SK-N-SH (cell line): ENCODE data around the gene HBP1. TPM values are rescaled to one million over a fixed set of nuclear protein-coding genes. Genes with fewer than 3 reads are reported as not detected.

Source experiments
- CTCF ChIA-PET: fragments of 300-600, 350-600 bp; formaldehyde crosslinking; extraction: SDS; loops from one replicate; lab custom pipeline; 2021; lab: Yijun Ruan, JAX
- POLR2A ChIA-PET: fragments of 350-600 bp; sonication (Branson Sonifier 250); formaldehyde crosslinking; extraction: SDS; loops from one replicate; lab custom pipeline; 2020; ENCODE audit warnings: antibody characterized with exemption, inconsistent platforms; lab: Yijun Ruan, JAX
- DNase-seq: peaks from one replicate; pipeline ENCODE4 v3.0.0; 2012
- H2AFZ ChIP-seq: fragments of 200-600 bp; sonication (generic); 2 replicates; pipeline ENCODE4 v1.8.1; 2016; ENCODE audit warnings: antibody characterized with exemption, mild to moderate bottlenecking, low read depth
- H3F3A ChIP-seq: fragments of 200-600 bp; sonication (generic); replicated peaks from 2 replicates; pipeline ENCODE3; 2016; ENCODE audit warnings: antibody characterized with exemption, mild to moderate bottlenecking; ENCODE audit not compliant: insufficient read depth
- H3K27ac ChIP-seq, 2 experiments: fragments of 200-500 bp in 1 of 2; fragments of 200-600 bp in 1 of 2; sonication (Bioruptor generic) in 1 of 2; sonication (generic), shearing (Covaris generic) in 1 of 2; 2 replicates each; pipeline versions ENCODE4 v1.5.1 to v1.6.1; 2014 to 2016; ENCODE audit warnings: low read depth in 2 of 2, inconsistent platforms in 1 of 2, low read length in 1 of 2, mild to moderate bottlenecking in 1 of 2, mixed read lengths in 1 of 2
- H3K27me3 ChIP-seq: fragments of 200-600 bp; sonication (generic), shearing (Covaris generic); 2 replicates; pipeline ENCODE4 v1.6.1; 2016; ENCODE audit warnings: mixed run types; ENCODE audit not compliant: insufficient read depth
- H3K36me3 ChIP-seq, 2 experiments: fragments of 200-500 bp in 1 of 2; fragments of 200-600 bp in 1 of 2; sonication (Bioruptor generic) in 1 of 2; sonication (generic) in 1 of 2; replicated peaks in 1 of 2; 2 replicates each; pipeline versions ENCODE3 to v1.5.1; 2014 to 2016; ENCODE audit warnings: low read length in 1 of 2, mild to moderate bottlenecking in 1 of 2; ENCODE audit not compliant: insufficient read depth in 2 of 2, control insufficient read depth in 1 of 2
- H3K4me1 ChIP-seq, 2 experiments: fragments of 200-500 bp in 1 of 2; fragments of 200-600 bp in 1 of 2; sonication (Bioruptor generic) in 1 of 2; sonication (generic), shearing (Covaris generic) in 1 of 2; 2 replicates each; pipeline versions ENCODE4 v1.5.1 to v1.6.1; 2014 to 2016; ENCODE audit warnings: low read depth in 1 of 2, low read length in 1 of 2, mixed run types in 1 of 2; ENCODE audit not compliant: insufficient read depth in 2 of 2, control insufficient read depth in 1 of 2
- H3K4me2 ChIP-seq: fragments of 200-600 bp; sonication (generic), shearing (Covaris generic); 2 replicates; pipeline ENCODE4 v1.6.1; 2017; ENCODE audit warnings: mixed run types
- H3K4me3 ChIP-seq, 2 experiments: fragments of 200-500 bp in 1 of 2; fragments of 200-600 bp in 1 of 2; sonication (Bioruptor generic) in 1 of 2; sonication (generic), shearing (Covaris generic) in 1 of 2; 2 replicates each; pipeline versions ENCODE4 v1.5.1 to v1.8.1; 2014 to 2016; ENCODE audit warnings: low read depth in 2 of 2, inconsistent platforms in 1 of 2, low read length in 1 of 2, mild to moderate bottlenecking in 1 of 2, mixed read lengths in 1 of 2, moderate library complexity in 1 of 2
- H3K79me2 ChIP-seq: fragments of 200-600 bp; sonication (generic); 2 replicates; pipeline ENCODE4 v1.8.1; 2017; ENCODE audit warnings: mild to moderate bottlenecking; ENCODE audit not compliant: insufficient read depth
- H3K9ac ChIP-seq: fragments of 200-600 bp; sonication (generic); 2 replicates; pipeline ENCODE4 v1.6.1; 2017; ENCODE audit warnings: mixed run types
- H3K9me2 ChIP-seq: fragments of 200-600 bp; sonication (generic); 2 replicates; pipeline ENCODE4 v1.6.1; 2017; ENCODE audit warnings: mixed run types
- H3K9me3 ChIP-seq: fragments of 200-600 bp; sonication (generic); 2 replicates; pipeline ENCODE4 v1.6.1; 2017; ENCODE audit warnings: mixed run types, mild to moderate bottlenecking, moderate library complexity
- H4K20me1 ChIP-seq: fragments of 200-600 bp; sonication (generic); 2 replicates; pipeline ENCODE4 v1.6.1; 2017; ENCODE audit warnings: mild to moderate bottlenecking, mixed run types; ENCODE audit not compliant: insufficient read depth
- CHD2 ChIP-seq: fragments of 150-350 bp; IDR thresholded peaks from 2 replicates; pipeline ENCODE4 v1.6.1; 2018; ENCODE audit warnings: low read length; ENCODE audit not compliant: partially characterized antibody
- ELF1 ChIP-seq: IDR thresholded peaks from 2 replicates; pipeline ENCODE4 v1.4.0; 2012
- FOSL2 ChIP-seq: IDR thresholded peaks from 2 replicates; pipeline ENCODE4 v1.4.0; 2012; ENCODE audit warnings: low read depth, mild to moderate bottlenecking, moderate library complexity, borderline replicate concordance
- FOXJ3 ChIP-seq: sonication (generic); formaldehyde crosslinking; IDR thresholded peaks from 2 replicates; pipeline ENCODE4 v1.5.1; 2020; ENCODE audit warnings: mild to moderate bottlenecking, missing genetic modification reagents
- FOXM1 ChIP-seq: IDR thresholded peaks from 2 replicates; pipeline ENCODE4 v1.4.0; 2012; ENCODE audit warnings: low read depth, mild to moderate bottlenecking
- JUND ChIP-seq: IDR thresholded peaks from 2 replicates; pipeline ENCODE4 v1.4.0; 2012
- MEF2A ChIP-seq: IDR thresholded peaks from 2 replicates; pipeline ENCODE4 v1.4.0; 2012; ENCODE audit warnings: low read depth, borderline replicate concordance
- MXI1 ChIP-seq: IDR thresholded peaks from 2 replicates; pipeline ENCODE4 v1.6.1; 2012; ENCODE audit warnings: mild to moderate bottlenecking, low read depth, low read length, improper control_type of control experiment
- NFIC ChIP-seq: IDR thresholded peaks from 2 replicates; pipeline ENCODE4 v1.4.0; 2012; ENCODE audit warnings: borderline replicate concordance
- RAD21 ChIP-seq: IDR thresholded peaks from 2 replicates; pipeline ENCODE4 v1.6.1; 2012; ENCODE audit warnings: mild to moderate bottlenecking, low read length
- RCOR1 ChIP-seq: fragments of 150-350 bp; IDR thresholded peaks from 2 replicates; pipeline ENCODE4 v1.6.1; 2017; ENCODE audit warnings: antibody characterized with exemption, low read length
- REST ChIP-seq: IDR thresholded peaks from 2 replicates; pipeline ENCODE4 v1.6.1; 2012; ENCODE audit warnings: mild to moderate bottlenecking, low read depth, low read length, moderate library complexity
- RFX5 ChIP-seq: IDR thresholded peaks from 2 replicates; pipeline ENCODE4 v1.6.1; 2012; ENCODE audit warnings: mild to moderate bottlenecking, improper control_type of control experiment, low read length
- SMC3 ChIP-seq: IDR thresholded peaks from 2 replicates; pipeline ENCODE4 v1.6.1; 2012; ENCODE audit warnings: low read depth, low read length, improper control_type of control experiment
- TAF1 ChIP-seq: IDR thresholded peaks from 2 replicates; pipeline ENCODE4 v1.6.1; 2012; ENCODE audit warnings: low read depth, mild to moderate bottlenecking, low read length, moderate library complexity, borderline replicate concordance
- TCF12 ChIP-seq: IDR thresholded peaks from 2 replicates; pipeline ENCODE4 v1.4.0; 2012
- TEAD4 ChIP-seq: IDR thresholded peaks from 2 replicates; pipeline ENCODE4 v1.4.0; 2012; ENCODE audit warnings: mild to moderate bottlenecking, borderline replicate concordance; ENCODE audit not compliant: insufficient read depth
- WGBS: methylation state at CpG from one replicate; pipeline ENCODE4 v1.1.6; 2017; ENCODE audit warnings: low lambda C conversion rate; 5-methylcytosine and 5-hydroxymethylcytosine counted together
- polyA plus RNA-seq, 3 experiments: library from polyadenylated mRNA; depleted of rRNA; stranded (reverse); fragments of >200 nt; gene quantifications; 2 replicates each; pipeline ENCODE4 v1.2.3, GENCODE V29; 2012
- TF ChIP-seq, protein P1 (sequence below): IDR thresholded peaks from 2 replicates; pipeline ENCODE4; 2012
- TF ChIP-seq, protein P2 (sequence below): fragments of 150-350 bp; IDR thresholded peaks from 2 replicates; pipeline ENCODE4 v1.6.1; 2017; ENCODE audit warnings: antibody characterized with exemption, low read length, low read depth, borderline replicate concordance
- TF ChIP-seq, protein P3 (sequence below): IDR thresholded peaks from 2 replicates; pipeline ENCODE4 v1.4.0; 2012; ENCODE audit warnings: low read depth, borderline replicate concordance
- TF ChIP-seq, protein P4 (sequence below): fragments of 150-350 bp; IDR thresholded peaks from 2 replicates; pipeline ENCODE4 v1.6.1; 2016; ENCODE audit warnings: mild to moderate bottlenecking, low read depth, low read length

Gene HBP1
- polyA plus RNA-seq, 1 of the 3 experiments (the other 2 are of a cell fraction), result 27.2 TPM

- no peaks in the 10 kb centered on the region for H3K79me2 ChIP-seq
- peaks cover 15 to 41% of the 10 kb centered on the region in 2 experiments for H3K36me3 ChIP-seq
- 96% methylated on average over 4 of the region's 4 CpGs for WGBS
- H3K9me3 ChIP-seq, result 0 out of 2 replicates have a peak, but pooled peaks cover 7% of the 10 kb centered on the region
- no peaks in the 10 kb centered on the region for H3K27me3 ChIP-seq
- POLR2A ChIA-PET, result no interaction called here
- H3K9me2 ChIP-seq, result no peaks in the 10 kb centered on the region
- no peak overlapping the region for H3K4me2 ChIP-seq
- no peak overlapping the region for H3K9ac ChIP-seq
- no peak overlapping the region for H2AFZ ChIP-seq
- no peak for DNase-seq
- peaks cover 0 to 14% of the 10 kb centered on the region in 2 experiments; a peak in 2 of 4 replicates for H3K4me1 ChIP-seq
- no peaks in the 10 kb centered on the region for H4K20me1 ChIP-seq
- H3K4me3 ChIP-seq, result no peak overlapping the region
- CTCF ChIA-PET, result no interaction called here
- H3K27ac ChIP-seq, result no peak overlapping the region
- TF ChIP-seq RFX5 (no peak), FOXJ3 (CRISPR knock-in tag) (no peak), FOXM1 (no peak), ELF1 (no peak), MEF2A (no peak), RAD21 (no peak), TEAD4 (no peak)
- TF ChIP-seq, protein P1, sequence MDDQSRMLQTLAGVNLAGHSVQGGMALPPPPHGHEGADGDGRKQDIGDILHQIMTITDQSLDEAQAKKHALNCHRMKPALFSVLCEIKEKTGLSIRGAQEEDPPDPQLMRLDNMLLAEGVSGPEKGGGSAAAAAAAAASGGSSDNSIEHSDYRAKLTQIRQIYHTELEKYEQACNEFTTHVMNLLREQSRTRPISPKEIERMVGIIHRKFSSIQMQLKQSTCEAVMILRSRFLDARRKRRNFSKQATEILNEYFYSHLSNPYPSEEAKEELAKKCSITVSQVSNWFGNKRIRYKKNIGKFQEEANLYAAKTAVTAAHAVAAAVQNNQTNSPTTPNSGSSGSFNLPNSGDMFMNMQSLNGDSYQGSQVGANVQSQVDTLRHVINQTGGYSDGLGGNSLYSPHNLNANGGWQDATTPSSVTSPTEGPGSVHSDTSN, result no peak
- TF ChIP-seq, protein P2, sequence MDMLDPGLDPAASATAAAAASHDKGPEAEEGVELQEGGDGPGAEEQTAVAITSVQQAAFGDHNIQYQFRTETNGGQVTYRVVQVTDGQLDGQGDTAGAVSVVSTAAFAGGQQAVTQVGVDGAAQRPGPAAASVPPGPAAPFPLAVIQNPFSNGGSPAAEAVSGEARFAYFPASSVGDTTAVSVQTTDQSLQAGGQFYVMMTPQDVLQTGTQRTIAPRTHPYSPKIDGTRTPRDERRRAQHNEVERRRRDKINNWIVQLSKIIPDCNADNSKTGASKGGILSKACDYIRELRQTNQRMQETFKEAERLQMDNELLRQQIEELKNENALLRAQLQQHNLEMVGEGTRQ, result no peak
- TF ChIP-seq, protein P3, sequence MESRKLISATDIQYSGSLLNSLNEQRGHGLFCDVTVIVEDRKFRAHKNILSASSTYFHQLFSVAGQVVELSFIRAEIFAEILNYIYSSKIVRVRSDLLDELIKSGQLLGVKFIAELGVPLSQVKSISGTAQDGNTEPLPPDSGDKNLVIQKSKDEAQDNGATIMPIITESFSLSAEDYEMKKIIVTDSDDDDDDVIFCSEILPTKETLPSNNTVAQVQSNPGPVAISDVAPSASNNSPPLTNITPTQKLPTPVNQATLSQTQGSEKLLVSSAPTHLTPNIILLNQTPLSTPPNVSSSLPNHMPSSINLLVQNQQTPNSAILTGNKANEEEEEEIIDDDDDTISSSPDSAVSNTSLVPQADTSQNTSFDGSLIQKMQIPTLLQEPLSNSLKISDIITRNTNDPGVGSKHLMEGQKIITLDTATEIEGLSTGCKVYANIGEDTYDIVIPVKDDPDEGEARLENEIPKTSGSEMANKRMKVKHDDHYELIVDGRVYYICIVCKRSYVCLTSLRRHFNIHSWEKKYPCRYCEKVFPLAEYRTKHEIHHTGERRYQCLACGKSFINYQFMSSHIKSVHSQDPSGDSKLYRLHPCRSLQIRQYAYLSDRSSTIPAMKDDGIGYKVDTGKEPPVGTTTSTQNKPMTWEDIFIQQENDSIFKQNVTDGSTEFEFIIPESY, result no peak
- TF ChIP-seq, protein P4, sequence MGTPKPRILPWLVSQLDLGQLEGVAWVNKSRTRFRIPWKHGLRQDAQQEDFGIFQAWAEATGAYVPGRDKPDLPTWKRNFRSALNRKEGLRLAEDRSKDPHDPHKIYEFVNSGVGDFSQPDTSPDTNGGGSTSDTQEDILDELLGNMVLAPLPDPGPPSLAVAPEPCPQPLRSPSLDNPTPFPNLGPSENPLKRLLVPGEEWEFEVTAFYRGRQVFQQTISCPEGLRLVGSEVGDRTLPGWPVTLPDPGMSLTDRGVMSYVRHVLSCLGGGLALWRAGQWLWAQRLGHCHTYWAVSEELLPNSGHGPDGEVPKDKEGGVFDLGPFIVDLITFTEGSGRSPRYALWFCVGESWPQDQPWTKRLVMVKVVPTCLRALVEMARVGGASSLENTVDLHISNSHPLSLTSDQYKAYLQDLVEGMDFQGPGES, result no peak
- no peaks in the 10 kb centered on the region for H3F3A ChIP-seq
Measured at GRCh38 chr7:107210400-107210799, 41.6 kb downstream of the HBP1 start.

DNA sequence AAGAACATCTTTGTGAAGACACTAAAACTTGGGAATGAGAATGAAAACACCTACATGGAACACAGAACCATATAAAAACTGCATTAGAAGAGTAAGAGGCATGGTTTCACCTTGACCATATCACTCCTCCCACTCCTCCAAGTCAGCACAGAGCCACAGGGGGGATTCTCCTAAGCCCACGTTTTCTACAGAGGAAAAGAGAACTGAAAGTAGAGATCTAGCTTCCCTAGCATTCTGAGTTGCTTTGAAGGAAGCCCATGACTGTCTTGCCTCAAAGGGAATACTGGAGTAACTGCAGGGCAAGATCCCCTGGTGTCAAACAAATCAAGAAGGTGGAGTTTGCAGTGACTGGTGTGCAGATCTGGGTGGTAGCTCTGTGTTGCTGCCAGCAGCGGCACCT lies 43.9 kb downstream of the HBP1 start:
- H4K20me1 ChIP-seq, result no peaks in the 10 kb centered on the region
- H3K36me3 ChIP-seq, result peaks cover 13 to 21% of the 10 kb centered on the region in 2 experiments
- no peak for DNase-seq
- no peak overlapping the region for H3K4me3 ChIP-seq
- H3K4me2 ChIP-seq, result no peak overlapping the region
- ChIA-PET CTCF (interaction anchor here (0.9 to 2.2 kb wide), 6 partner anchors 10 to 35 kb away, joined by 3 to 5 read pairs (median 3); no protein-coding TSS in a partner anchor), POLR2A (no interaction called here)
- H3K4me1 ChIP-seq, result peaks cover 0 to 7% of the 10 kb centered on the region in 2 experiments; a peak in 2 of 4 replicates
- no peaks in the 10 kb centered on the region for H3K79me2 ChIP-seq
- H3K27ac ChIP-seq, result no peak overlapping the region
- no peaks in the 10 kb centered on the region for H3K27me3 ChIP-seq
- H3F3A ChIP-seq, result no peaks in the 10 kb centered on the region
- 82% methylated on average over 2 of the region's 2 CpGs for WGBS
- H3K9me3 ChIP-seq, result 0 out of 2 replicates have a peak, but pooled peaks cover 7% of the 10 kb centered on the region
- H2AFZ ChIP-seq, result no peak overlapping the region
- no peaks in the 10 kb centered on the region for H3K9me2 ChIP-seq
- H3K9ac ChIP-seq, result no peak overlapping the region
- no peak for TF ChIP-seq TEAD4
- no peak for TF ChIP-seq CHD2
- no peak for TF ChIP-seq SMC3
- no peak for TF ChIP-seq REST
- no peak for TF ChIP-seq FOXM1
- no peak for TF ChIP-seq TCF12
- TF ChIP-seq FOSL2, result no peak
- TF ChIP-seq NFIC, result no peak
- no peak for TF ChIP-seq MXI1
- TF ChIP-seq TAF1, result no peak
- no peak for TF ChIP-seq JUND
- no peak for TF ChIP-seq RCOR1
